Measurements from ENCODE around the gene SRP14.

- TF ChIP-seq POLR2A (IDR thresholded peaks at IDR 0.05) (no peak), CTCF (IDR thresholded peaks at IDR 0.05) (no peak), POLR2AphosphoS5 (IDR thresholded peaks at IDR 0.05) (no peak)
Observed at GRCh38 chr15:40054855-40055575, 16.0 kb upstream of the SRP14 start.

Data from sigmoid colon (tissue), 4 donors.